Breast epithelium (tissue), 4 donors: ENCODE results near the gene TRIM26. TPM values are rescaled to one million over a fixed set of nuclear protein-coding genes. Genes with fewer than 3 reads are reported as not detected.
"Not testable (repeated sequence)": the region's sequence is repeated elsewhere in the genome, so short reads cannot be mapped to it uniquely, and the experiment has no call there.

Experiments used
- DNase-seq, 2 donors: peaks; one replicate each; pipeline ENCODE4 v3.0.0-alpha.2; 2019; ENCODE audit warnings: low spot score in 2 of 2
- H3K27ac ChIP-seq, 2 donors: fragments of 200-600 bp; sonication (generic) in 1 of 2; one replicate each; pipeline ENCODE4 v1.5.1; 2016 to 2019; ENCODE audit warnings: mild to moderate bottlenecking in 1 of 2
- H3K27me3 ChIP-seq, 2 donors: fragments of 200-600 bp; sonication (generic) in 1 of 2; one replicate each; pipeline versions ENCODE4 v1.5.1 to v1.6.0; 2017 to 2019; ENCODE audit warnings: control low read depth in 1 of 2, mild to moderate bottlenecking in 1 of 2
- H3K36me3 ChIP-seq: fragments of 200-600 bp; one replicate; pipeline ENCODE4 v1.5.1; 2019
- H3K4me1 ChIP-seq, 2 donors: fragments of 200-600 bp; sonication (generic); one replicate each; pipeline ENCODE4 v1.5.1; 2016 to 2019; ENCODE audit warnings: control low read depth in 1 of 2
- H3K4me3 ChIP-seq, 3 donors: fragments of 200-600 bp; sonication (generic); 1 replicate in 2 of 3; 2 replicates in 1 of 3; pipeline ENCODE4 v1.5.1; 2016 to 2019; ENCODE audit warnings: mild to moderate bottlenecking in 3 of 3, moderate library complexity in 2 of 3
- H3K9me3 ChIP-seq, 2 donors: fragments of 200-600 bp; sonication (generic) in 1 of 2; one replicate each; pipeline ENCODE4 v1.5.1; 2016 to 2019; ENCODE audit warnings: control low read depth in 1 of 2
- POLR2A ChIP-seq: fragments of 450-650 bp; IDR thresholded peaks from one replicate; pipeline ENCODE4 v1.6.1; 2016; ENCODE audit warnings: antibody characterized with exemption, mild to moderate bottlenecking, moderate library complexity
- POLR2AphosphoS5 ChIP-seq, 3 donors: sonication (generic); formaldehyde crosslinking; IDR thresholded peaks; one replicate each; pipeline ENCODE4 v1.6.1; 2017; ENCODE audit warnings: antibody characterized with exemption in 3 of 3
- intact Hi-C: fragments of 100-400 bp; cut with DNase I; formaldehyde crosslinking; loops from one replicate; pipeline ENCODE4 v1.15.1; 2023; ENCODE audit warnings: low total_unique reads
- total RNA-seq, 3 donors: library from RNA; depleted of rRNA; stranded (reverse); fragments of >200 nt; gene quantifications; one replicate each; pipeline ENCODE4 v1.1.0, GENCODE V29; 2016
- TF ChIP-seq, protein P1 (sequence below), 3 donors: fragments of 450-650 bp; IDR thresholded peaks; one replicate each; pipeline ENCODE4 v1.5.1; 2016 to 2017; ENCODE audit warnings: antibody characterized with exemption in 3 of 3, mild to moderate bottlenecking in 3 of 3, moderate library complexity in 3 of 3

Gene TRIM26
- total RNA-seq, 3 donors from 2014 or later = 31.7 to 66.2 (median 47.5) TPM

DNA sequence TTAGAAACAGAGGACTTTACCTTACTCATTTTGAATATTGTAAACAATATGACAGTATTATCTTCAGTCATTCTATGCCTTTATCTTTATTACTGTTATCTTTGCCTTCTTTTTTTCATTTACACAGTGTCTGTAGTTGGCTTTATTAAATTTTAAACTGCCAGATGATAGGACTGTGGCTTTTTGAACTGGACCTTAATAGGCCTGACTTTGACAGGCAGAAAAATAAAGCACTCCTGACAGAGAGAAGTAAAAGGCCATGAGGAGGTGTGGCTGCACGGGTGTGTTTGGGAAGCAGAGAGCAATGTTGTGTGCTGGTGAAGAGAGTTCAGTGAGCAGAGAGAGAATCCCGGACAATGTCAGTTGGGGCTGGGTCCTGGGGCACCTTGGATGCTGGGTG, 69.4 kb downstream of the TRIM26 start:
- H3K27me3 ChIP-seq = peaks cover 0 to 4% of the 10 kb centered on the region in 2 donors
- no peak overlapping the region for H3K27ac ChIP-seq
- intact Hi-C loops = no loop called here
- H3K4me1 ChIP-seq = no peaks in the 10 kb centered on the region
- H3K4me3 ChIP-seq = no peak overlapping the region
- no peaks in the 10 kb centered on the region for H3K9me3 ChIP-seq
- no peak for TF ChIP-seq POLR2A
- H3K36me3 ChIP-seq = no peaks in the 10 kb centered on the region
- DNase-seq = no peak

GRCh38 chr6:30142665-30143064, 70.5 kb downstream of the TRIM26 start:
- DNase-seq = no peak
- no peaks in the 10 kb centered on the region for H3K9me3 ChIP-seq
- H3K27ac ChIP-seq = no peak overlapping the region
- H3K4me3 ChIP-seq = no peak overlapping the region
- no peaks in the 10 kb centered on the region for H3K4me1 ChIP-seq
- intact Hi-C loops = no loop called here
- no peak for TF ChIP-seq POLR2AphosphoS5 (IDR thresholded peaks at IDR 0.05)
- TF ChIP-seq, protein P1, sequence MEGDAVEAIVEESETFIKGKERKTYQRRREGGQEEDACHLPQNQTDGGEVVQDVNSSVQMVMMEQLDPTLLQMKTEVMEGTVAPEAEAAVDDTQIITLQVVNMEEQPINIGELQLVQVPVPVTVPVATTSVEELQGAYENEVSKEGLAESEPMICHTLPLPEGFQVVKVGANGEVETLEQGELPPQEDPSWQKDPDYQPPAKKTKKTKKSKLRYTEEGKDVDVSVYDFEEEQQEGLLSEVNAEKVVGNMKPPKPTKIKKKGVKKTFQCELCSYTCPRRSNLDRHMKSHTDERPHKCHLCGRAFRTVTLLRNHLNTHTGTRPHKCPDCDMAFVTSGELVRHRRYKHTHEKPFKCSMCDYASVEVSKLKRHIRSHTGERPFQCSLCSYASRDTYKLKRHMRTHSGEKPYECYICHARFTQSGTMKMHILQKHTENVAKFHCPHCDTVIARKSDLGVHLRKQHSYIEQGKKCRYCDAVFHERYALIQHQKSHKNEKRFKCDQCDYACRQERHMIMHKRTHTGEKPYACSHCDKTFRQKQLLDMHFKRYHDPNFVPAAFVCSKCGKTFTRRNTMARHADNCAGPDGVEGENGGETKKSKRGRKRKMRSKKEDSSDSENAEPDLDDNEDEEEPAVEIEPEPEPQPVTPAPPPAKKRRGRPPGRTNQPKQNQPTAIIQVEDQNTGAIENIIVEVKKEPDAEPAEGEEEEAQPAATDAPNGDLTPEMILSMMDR (IDR thresholded peaks at IDR 0.05) = no peak
- no peak for TF ChIP-seq POLR2A
- H3K36me3 ChIP-seq = no peaks in the 10 kb centered on the region
- H3K27me3 ChIP-seq = peaks cover 0 to 4% of the 10 kb centered on the region in 2 donors

- H3K4me3 ChIP-seq, H3K9me3 ChIP-seq, H3K27me3 ChIP-seq, H3K27ac ChIP-seq, intact Hi-C loops, H3K4me1 ChIP-seq, H3K36me3 ChIP-seq, DNase-seq: not testable (repeated sequence)
These were observed 73.0 kb downstream of the TRIM26 start for GRCh38 chr6:30140240-30140639.

DNA sequence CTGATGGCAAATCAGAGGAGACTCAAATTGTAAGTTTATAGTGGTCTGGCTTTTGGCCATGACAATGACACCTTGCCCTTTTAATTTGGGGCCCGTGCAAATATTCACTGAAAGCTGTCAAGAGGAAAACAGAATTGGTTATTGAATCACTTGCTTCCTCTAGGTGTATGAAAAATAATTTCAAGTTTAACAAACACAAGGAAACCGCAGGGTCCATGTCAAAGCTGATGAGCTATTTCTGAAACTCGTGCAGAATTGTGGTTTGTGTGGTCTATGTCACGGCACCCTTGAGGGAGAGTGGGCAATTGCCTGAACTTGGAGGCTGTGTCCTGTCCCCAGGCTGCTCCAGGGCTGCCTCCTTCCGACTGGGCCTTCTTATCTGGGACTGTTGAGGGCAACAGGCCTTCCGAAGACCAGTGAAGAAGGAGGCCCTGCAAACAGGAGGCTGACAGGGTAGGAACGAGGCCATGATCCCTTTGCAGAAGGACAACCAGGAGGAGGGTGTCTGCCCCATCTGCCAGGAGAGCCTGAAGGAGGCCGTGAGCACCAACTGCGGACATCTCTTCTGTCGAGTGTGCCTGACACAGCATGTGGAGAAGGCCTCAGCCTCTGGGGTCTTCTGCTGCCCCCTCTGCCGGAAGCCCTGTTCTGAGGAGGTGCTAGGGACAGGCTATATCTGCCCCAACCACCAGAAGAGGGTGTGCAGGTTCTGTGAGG, 76.5 kb downstream of the TRIM26 start:
- Histone ChIP-seq H3K27me3 (peaks cover 0 to 8% of the 10 kb centered on the region in 2 donors), H3K27ac (no peak overlapping the region), H3K4me3 (no peak overlapping the region), H3K9me3 (no peaks in the 10 kb centered on the region), H3K4me1 (no peaks in the 10 kb centered on the region), H3K36me3 (no peaks in the 10 kb centered on the region)
- intact Hi-C loops = no loop called here
- TF ChIP-seq POLR2A = no peak
- no peak for TF ChIP-seq POLR2AphosphoS5 (IDR thresholded peaks at IDR 0.05)
- TF ChIP-seq, protein P1 (IDR thresholded peaks at IDR 0.05) = no peak
- DNase-seq = no peak

DNA sequence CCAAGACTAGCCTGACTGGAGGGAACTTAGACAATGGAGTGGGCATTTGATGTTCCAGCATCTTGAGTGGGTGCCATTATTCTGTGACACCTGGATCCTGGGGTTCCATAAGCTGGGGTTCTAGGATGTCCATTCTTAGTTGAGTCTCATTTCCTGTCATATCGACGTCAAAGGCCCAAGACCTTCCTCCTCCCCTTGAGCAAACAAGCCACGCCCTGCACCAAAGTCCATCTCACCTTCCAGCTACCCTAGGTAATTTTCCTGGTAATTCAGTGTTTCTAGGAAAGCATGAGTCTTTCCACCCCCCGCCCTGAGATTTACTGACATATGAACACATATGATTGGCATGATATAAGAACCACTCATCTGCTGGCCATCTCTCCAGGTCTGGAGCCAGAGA, 77.4 kb downstream of the TRIM26 start, which contains the start of gene TRIM40:
TSS of gene TRIM40 (plus strand) at position 384 of the 400 bp plus-strand sequence. CDS start 897 bp downstream, outside the sequence.
- peaks cover 0 to 15% of the 10 kb centered on the region in 2 donors for H3K27me3 ChIP-seq
- H3K9me3 ChIP-seq = no peaks in the 10 kb centered on the region
- TF ChIP-seq POLR2AphosphoS5 (IDR thresholded peaks at IDR 0.05) = no peak
- TF ChIP-seq, protein P1 (IDR thresholded peaks at IDR 0.05) = no peak
- TF ChIP-seq POLR2A = no peak
- H3K36me3 ChIP-seq = no peaks in the 10 kb centered on the region
- intact Hi-C loops = no loop called here
- no peak within 1 kb of the TSS for H3K4me3 ChIP-seq
- no peak for DNase-seq
- H3K4me1 ChIP-seq = no peaks in the 10 kb centered on the region
- no peak within 1 kb of the TSS for H3K27ac ChIP-seq

DNA sequence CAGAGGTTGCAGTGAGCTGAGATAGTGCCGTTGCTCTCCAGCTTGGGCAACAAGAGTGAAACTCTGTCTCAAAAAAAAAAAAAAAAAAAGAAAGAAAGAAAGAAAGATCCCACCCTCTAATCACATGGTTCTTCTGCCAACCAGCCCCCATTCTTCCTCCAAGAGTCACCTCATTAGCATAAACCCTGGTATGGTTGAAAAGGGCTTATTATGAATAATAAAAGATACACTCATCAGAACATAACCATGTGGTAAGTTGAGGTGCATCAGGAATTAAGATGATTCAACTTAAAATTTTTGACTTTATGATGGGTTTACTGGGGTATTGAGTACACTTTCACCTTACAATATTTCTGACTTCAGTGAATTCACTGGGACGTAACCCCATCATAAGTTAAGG, 78.1 kb downstream of the TRIM26 start:
- Histone ChIP-seq H3K27ac (no peak overlapping the region), H3K4me1 (no peaks in the 10 kb centered on the region), H3K27me3 (peaks cover 0 to 19% of the 10 kb centered on the region in 2 donors), H3K4me3 (no peak overlapping the region), H3K9me3 (no peaks in the 10 kb centered on the region), H3K36me3 (no peaks in the 10 kb centered on the region)
- TF ChIP-seq, protein P1 (IDR thresholded peaks at IDR 0.05) = no peak
- no peak for TF ChIP-seq POLR2AphosphoS5 (IDR thresholded peaks at IDR 0.05)
- no peak for TF ChIP-seq POLR2A
- intact Hi-C loops = no loop called here
- no peak for DNase-seq
